Mesendoderm (in vitro differentiated cells): ENCODE data around the gene CENPB.

Source experiments
- DNase-seq: peaks from one replicate; pipeline ENCODE4 v3.0.0; 2013
- H2AK5ac ChIP-seq: 2 replicates; pipeline ENCODE4 v1.6.1; 2013; ENCODE audit warnings: low read length, inconsistent platforms
- H2BK120ac ChIP-seq: 2 replicates; pipeline ENCODE4 v1.6.1; 2013; ENCODE audit warnings: low read depth, mild to moderate bottlenecking, low read length, moderate library complexity, mixed read lengths
- H2BK15ac ChIP-seq: replicated peaks from 2 replicates; pipeline ENCODE4 v1.6.1; 2013; ENCODE audit warnings: low read depth, mild to moderate bottlenecking, moderate library complexity
- H2BK5ac ChIP-seq: 2 replicates; pipeline ENCODE4 v1.6.1; 2013; ENCODE audit warnings: low read length, inconsistent platforms
- H3K18ac ChIP-seq: 2 replicates; pipeline ENCODE4 v1.6.1; 2013; ENCODE audit warnings: mild to moderate bottlenecking, low read length, mixed read lengths
- H3K23ac ChIP-seq: one replicate; pipeline ENCODE4 v1.6.1; 2013; ENCODE audit warnings: low read length
- H3K27ac ChIP-seq: 2 replicates; pipeline ENCODE4 v1.5.1; 2013; ENCODE audit warnings: low read depth, mild to moderate bottlenecking, inconsistent platforms, low read length, moderate library complexity
- H3K27me3 ChIP-seq: 2 replicates; pipeline ENCODE4 v1.6.1; 2013; ENCODE audit warnings: low read length, control low read depth, mild to moderate bottlenecking, inconsistent platforms; ENCODE audit not compliant: insufficient read depth, poor library complexity
- H3K36me3 ChIP-seq: 2 replicates; pipeline ENCODE4 v1.6.1; 2013; ENCODE audit warnings: low read length, inconsistent platforms; ENCODE audit not compliant: control insufficient read depth, insufficient read depth
- H3K4ac ChIP-seq: one replicate; pipeline ENCODE4 v1.6.1; 2013; ENCODE audit warnings: low read depth, mild to moderate bottlenecking, low read length, moderate library complexity
- H3K4me1 ChIP-seq: 2 replicates; pipeline ENCODE4 v1.6.1; 2013; ENCODE audit warnings: low read depth, low read length, inconsistent platforms; ENCODE audit not compliant: control insufficient read depth
- H3K4me2 ChIP-seq: 2 replicates; pipeline ENCODE4 v1.6.1; 2013; ENCODE audit warnings: low read length
- H3K4me3 ChIP-seq: 2 replicates; pipeline ENCODE4 v1.5.1; 2013; ENCODE audit warnings: mild to moderate bottlenecking, low read length
- H3K56ac ChIP-seq: one replicate; pipeline ENCODE4 v1.6.1; 2013; ENCODE audit warnings: low read length
- H3K79me1 ChIP-seq: 2 replicates; pipeline ENCODE4 v1.6.1; 2013; ENCODE audit warnings: low read length, inconsistent platforms
- H3K79me2 ChIP-seq: 2 replicates; pipeline ENCODE4 v1.6.1; 2013; ENCODE audit warnings: mild to moderate bottlenecking, low read length; ENCODE audit not compliant: control insufficient read depth, insufficient read depth
- H3K9ac ChIP-seq: 2 replicates; pipeline ENCODE4 v1.6.1; 2013; ENCODE audit warnings: low read length, inconsistent platforms
- H4K5ac ChIP-seq: one replicate; pipeline ENCODE4 v1.6.1; 2013; ENCODE audit warnings: low read length
- H4K8ac ChIP-seq: one replicate; pipeline ENCODE4 v1.6.1; 2013; ENCODE audit warnings: low read depth, mild to moderate bottlenecking, control low read depth, low read length, moderate library complexity
- WGBS: extraction: QIAGEN DNeasy Blood & Tissue Kit; methylation state at CpG from one replicate; pipeline ENCODE4 v1.1.7; 2013; ENCODE audit warnings: low lambda C conversion rate, missing lambda C conversion rate; ENCODE audit not compliant: insufficient coverage; ENCODE audit errors: extremely low coverage; 5-methylcytosine and 5-hydroxymethylcytosine counted together

CENPB gene

DNA sequence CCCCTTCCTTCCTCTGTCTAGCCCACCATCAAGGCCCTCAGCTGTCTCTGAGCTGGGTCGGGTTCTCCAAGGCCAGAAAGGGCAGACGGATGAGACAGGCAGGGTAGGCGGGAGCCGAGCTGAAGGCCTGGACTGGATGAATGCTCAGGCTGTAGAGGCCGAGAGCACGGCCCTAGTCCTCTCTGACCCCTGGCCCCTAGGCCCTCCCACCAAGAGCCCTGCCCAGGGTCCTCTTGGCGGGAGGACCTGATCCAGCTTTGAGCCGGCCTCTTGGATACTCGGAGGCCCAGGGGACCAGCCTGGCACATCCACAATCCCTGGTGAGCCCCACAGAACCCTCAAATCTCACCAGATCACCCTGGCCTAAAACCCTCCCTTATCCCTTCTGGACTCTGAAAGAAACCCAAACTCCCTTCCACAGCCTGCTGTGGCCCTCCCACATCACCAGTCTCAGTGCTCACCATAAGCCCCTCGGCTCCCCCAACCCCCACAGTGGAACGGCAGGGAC lies 27.2 kb downstream of the CENPB start:
- Histone ChIP-seq H4K5ac (no peak overlapping the region), H3K56ac (no peak overlapping the region), H3K23ac (no peak overlapping the region), H3K4ac (no peak overlapping the region), H3K18ac (no peak overlapping the region), H3K79me1 (no peaks in the 10 kb centered on the region), H3K9ac (no peak overlapping the region), H3K27ac (no peak overlapping the region), H3K27me3 (no peaks in the 10 kb centered on the region), H2BK5ac (no peak overlapping the region), H3K4me2 (no peak overlapping the region), H2BK120ac (no peak overlapping the region), H4K8ac (no peak overlapping the region), H2AK5ac (no peak overlapping the region), H3K4me1 (no peaks in the 10 kb centered on the region), H3K4me3 (no peak overlapping the region), H2BK15ac (no peak overlapping the region), H3K36me3 (no peaks in the 10 kb centered on the region), H3K79me2 (no peaks in the 10 kb centered on the region)
- no CpG with 5 or more reads among the region's 11 CpGs for WGBS
- no peak for DNase-seq

DNA sequence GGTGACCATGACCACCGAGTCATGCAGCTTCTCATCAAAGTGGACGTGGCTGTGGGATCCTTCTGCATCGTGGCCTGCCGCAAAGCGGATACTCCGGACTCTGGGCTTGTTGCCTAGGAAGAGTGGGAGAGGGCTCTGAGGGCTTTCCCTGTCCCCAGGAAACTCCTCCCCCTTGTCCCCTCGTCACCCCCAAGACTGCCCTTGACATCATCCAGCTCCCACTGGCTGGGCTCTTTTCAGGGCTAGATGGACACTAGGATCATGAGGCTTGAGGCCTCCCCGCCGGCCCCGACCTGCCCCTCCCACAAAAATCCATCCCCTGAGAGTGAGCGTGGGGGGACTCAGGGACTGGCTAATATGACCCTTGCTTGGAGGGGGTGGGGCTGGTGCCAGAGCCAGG lies 28.0 kb downstream of the CENPB start:
- no peak overlapping the region for H3K27ac ChIP-seq
- no peak overlapping the region for H2BK120ac ChIP-seq
- H4K5ac ChIP-seq = no peak overlapping the region
- WGBS = no CpG with 5 or more reads among the region's 11 CpGs
- H3K79me1 ChIP-seq = no peaks in the 10 kb centered on the region
- H3K79me2 ChIP-seq = no peaks in the 10 kb centered on the region
- no peak for DNase-seq
- H3K4me3 ChIP-seq = no peak overlapping the region
- H4K8ac ChIP-seq = no peak overlapping the region
- H2AK5ac ChIP-seq = no peak overlapping the region
- H2BK5ac ChIP-seq = no peak overlapping the region
- no peak overlapping the region for H2BK15ac ChIP-seq
- H3K4me1 ChIP-seq = no peaks in the 10 kb centered on the region
- H3K4me2 ChIP-seq = no peak overlapping the region
- H3K9ac ChIP-seq = no peak overlapping the region
- H3K56ac ChIP-seq = no peak overlapping the region
- H3K4ac ChIP-seq = no peak overlapping the region
- no peak overlapping the region for H3K18ac ChIP-seq
- no peaks in the 10 kb centered on the region for H3K27me3 ChIP-seq
- H3K36me3 ChIP-seq = no peaks in the 10 kb centered on the region
- H3K23ac ChIP-seq = no peak overlapping the region

DNA sequence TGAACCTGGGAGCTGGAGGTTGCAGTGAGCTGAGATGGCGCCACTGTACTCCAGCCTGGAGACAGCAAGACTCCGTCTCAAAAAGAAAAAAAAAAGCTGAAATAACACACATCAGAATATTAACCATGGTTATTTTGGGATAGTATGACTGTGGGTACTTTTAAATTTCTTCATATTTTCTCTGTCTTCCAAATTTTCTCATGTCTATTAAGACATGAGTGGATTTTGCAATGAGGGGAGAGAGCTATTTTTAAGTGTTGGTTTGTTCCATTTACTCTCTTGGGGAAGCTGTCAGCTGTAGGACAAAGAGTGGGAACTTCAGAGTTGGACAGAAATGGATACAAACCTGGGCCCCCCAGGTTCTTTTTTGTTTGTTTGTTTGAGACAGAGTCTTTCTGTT lies 29.3 kb downstream of the CENPB start:
- no peak for DNase-seq
- Histone ChIP-seq H3K9ac (no peak overlapping the region), H3K4me2 (no peak overlapping the region), H3K4me1 (no peaks in the 10 kb centered on the region), H3K79me1 (no peaks in the 10 kb centered on the region), H2BK15ac (no peak overlapping the region), H3K36me3 (no peaks in the 10 kb centered on the region), H3K27ac (no peak overlapping the region), H3K27me3 (no peaks in the 10 kb centered on the region), H2BK5ac (no peak overlapping the region), H3K56ac (no peak overlapping the region), H2BK120ac (no peak overlapping the region), H3K18ac (no peak overlapping the region), H3K23ac (no peak overlapping the region), H3K4ac (no peak overlapping the region), H4K8ac (no peak overlapping the region), H2AK5ac (no peak overlapping the region), H3K79me2 (no peaks in the 10 kb centered on the region), H3K4me3 (no peak overlapping the region), H4K5ac (no peak overlapping the region)
- WGBS = no CpG with 5 or more reads among the region's 2 CpGs

DNA sequence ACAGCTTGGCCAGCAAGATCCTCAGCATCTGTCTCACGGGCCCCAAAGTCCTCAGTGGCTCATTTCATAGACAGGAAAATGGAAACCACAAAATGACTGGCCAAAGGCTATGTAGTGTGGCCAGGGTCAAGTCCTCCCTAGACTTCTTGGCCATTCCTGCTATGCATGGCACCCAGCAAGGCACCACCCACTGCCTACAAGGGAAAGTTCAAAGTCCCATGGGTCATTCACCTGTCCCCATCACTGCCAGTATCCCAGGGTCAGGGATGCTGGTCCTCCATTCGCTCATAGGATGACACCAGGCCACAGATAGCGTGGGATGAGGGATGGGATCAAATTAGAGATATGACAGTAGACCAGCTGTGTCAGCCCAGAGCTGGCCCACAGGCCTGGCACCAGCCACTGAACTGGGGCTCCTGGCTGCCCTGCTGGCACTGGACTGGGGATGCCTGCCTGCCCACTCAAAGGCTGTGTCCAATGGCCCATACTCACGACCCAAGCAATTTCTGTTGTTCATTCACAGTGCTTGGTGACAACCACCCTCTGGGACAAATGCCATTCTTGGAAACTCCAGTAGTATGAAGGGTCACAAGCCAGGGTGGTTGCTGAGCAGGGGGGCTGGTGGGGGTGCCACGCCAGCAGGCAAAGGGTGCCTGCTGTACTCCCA lies 30.6 kb downstream of the CENPB start:
- no peaks in the 10 kb centered on the region for H3K79me1 ChIP-seq
- no peaks in the 10 kb centered on the region for H3K36me3 ChIP-seq
- H4K5ac ChIP-seq = no peak overlapping the region
- no CpG with 5 or more reads among the region's 5 CpGs for WGBS
- no peak overlapping the region for H3K4me2 ChIP-seq
- no peak overlapping the region for H2BK120ac ChIP-seq
- peaks cover 2% of the 10 kb centered on the region for H3K4me1 ChIP-seq
- no peak overlapping the region for H2BK15ac ChIP-seq
- no peak overlapping the region for H2BK5ac ChIP-seq
- no peak overlapping the region for H3K27ac ChIP-seq
- no peak overlapping the region for H3K9ac ChIP-seq
- no peaks in the 10 kb centered on the region for H3K79me2 ChIP-seq
- no peak overlapping the region for H3K4ac ChIP-seq
- no peak overlapping the region for H4K8ac ChIP-seq
- H3K27me3 ChIP-seq = peaks cover 2% of the 10 kb centered on the region
- no peak overlapping the region for H3K4me3 ChIP-seq
- DNase-seq = no peak
- no peak overlapping the region for H3K18ac ChIP-seq
- no peak overlapping the region for H3K56ac ChIP-seq
- no peak overlapping the region for H2AK5ac ChIP-seq
- no peak overlapping the region for H3K23ac ChIP-seq

DNA sequence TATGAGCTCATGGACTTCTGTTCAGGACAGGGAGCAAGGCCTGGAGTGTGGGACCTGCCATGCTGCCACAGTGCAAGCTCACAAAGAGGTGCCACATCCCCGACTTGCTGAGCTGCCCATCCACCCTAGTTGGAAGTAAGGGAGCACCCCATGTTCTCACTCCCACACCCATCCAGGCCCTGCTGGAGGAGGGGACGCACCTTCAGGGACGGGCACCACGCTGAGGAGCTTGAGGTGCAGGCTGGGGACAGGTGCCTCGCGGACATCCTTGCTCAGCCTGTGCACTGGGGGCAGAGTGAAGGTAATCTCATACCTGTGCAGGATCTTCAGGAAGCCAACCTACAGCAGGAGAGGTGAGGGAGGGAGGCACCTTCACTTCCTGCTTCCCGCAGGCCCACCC lies 31.3 kb downstream of the CENPB start:
- Histone ChIP-seq H3K9ac (no peak overlapping the region), H3K56ac (no peak overlapping the region), H3K4me1 (peaks cover 2% of the 10 kb centered on the region), H3K18ac (no peak overlapping the region), H3K4me2 (no peak overlapping the region), H3K27me3 (peaks cover 5% of the 10 kb centered on the region), H2BK5ac (no peak overlapping the region), H2BK120ac (no peak overlapping the region), H4K8ac (no peak overlapping the region), H2AK5ac (no peak overlapping the region), H2BK15ac (no peak overlapping the region), H3K4ac (no peak overlapping the region), H3K4me3 (no peak overlapping the region), H3K23ac (no peak overlapping the region), H3K79me1 (no peaks in the 10 kb centered on the region), H4K5ac (no peak overlapping the region), H3K36me3 (no peaks in the 10 kb centered on the region), H3K27ac (no peak overlapping the region), H3K79me2 (no peaks in the 10 kb centered on the region)
- WGBS = no CpG with 5 or more reads among the region's 7 CpGs
- no peak for DNase-seq

DNA sequence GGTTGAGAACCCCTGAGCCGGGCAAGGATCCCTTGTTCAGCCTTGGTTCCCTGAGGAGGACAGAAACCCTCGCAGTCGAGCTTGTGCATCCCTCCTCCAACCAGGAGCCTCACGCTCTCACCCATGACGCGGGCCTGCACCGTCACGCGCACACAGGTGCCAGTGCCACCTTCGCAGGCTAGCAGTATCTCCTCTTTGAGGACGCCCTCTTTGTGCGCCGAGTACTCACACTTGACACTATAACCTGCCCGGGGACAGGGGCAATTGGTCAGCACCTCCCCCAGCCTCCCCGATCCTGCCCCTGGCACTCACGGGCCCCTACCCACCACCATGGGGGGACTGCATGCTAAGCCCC lies 32.3 kb downstream of the CENPB start:
- Histone ChIP-seq H2BK5ac (no peak overlapping the region), H2BK120ac (no peak overlapping the region), H3K56ac (no peak overlapping the region), H3K4me3 (no peak overlapping the region), H4K8ac (no peak overlapping the region), H3K27ac (no peak overlapping the region), H3K36me3 (no peaks in the 10 kb centered on the region), H4K5ac (no peak overlapping the region), H3K79me2 (no peaks in the 10 kb centered on the region), H2AK5ac (no peak overlapping the region), H3K23ac (no peak overlapping the region), H3K18ac (no peak overlapping the region), H3K4me1 (peaks cover 2% of the 10 kb centered on the region), H3K27me3 (peaks cover 5% of the 10 kb centered on the region), H2BK15ac (no peak overlapping the region), H3K4ac (no peak overlapping the region), H3K4me2 (no peak overlapping the region), H3K79me1 (no peaks in the 10 kb centered on the region), H3K9ac (no peak overlapping the region)
- DNase-seq = no peak
- no CpG with 5 or more reads among the region's 16 CpGs for WGBS
